Brain microvascular endothelial cell (primary cell): Measurements from ENCODE around the gene KCNQ5.
A peak's percentile ranks its signal among the peaks of the same experiment; 100 is the strongest.

Source experiments
- DNase-seq: peaks from one replicate; pipeline ENCODE4 v3.0.0-alpha.2; 2020
- H3K27ac ChIP-seq: fragments of 250-450 bp; sonication (Bioruptor Pico); 2 replicates; pipeline ENCODE4 v1.5.1; 2020; ENCODE audit warnings: mild to moderate bottlenecking, moderate library complexity
- H3K27me3 ChIP-seq: fragments of 250-450 bp; sonication (Bioruptor Pico); replicated peaks from 2 replicates; pipeline ENCODE4 v1.5.1; 2020; ENCODE audit warnings: mild to moderate bottlenecking
- H3K36me3 ChIP-seq: fragments of 250-450 bp; sonication (Bioruptor Pico); replicated peaks from 2 replicates; pipeline ENCODE4 v1.5.1; 2020; ENCODE audit warnings: mild to moderate bottlenecking
- H3K4me3 ChIP-seq: 2 replicates; pipeline ENCODE4 v1.5.1; 2011; ENCODE audit warnings: low read depth, mild to moderate bottlenecking, control low read depth, low read length, moderate library complexity
- in situ Hi-C: cut with HindIII; loops from 2 replicates; pipeline ENCODE4 v1.10.0; 2017; ENCODE audit warnings: low sequenced_read_pairs, low pct_ligation_motif_present
- TF ChIP-seq, protein P1 (sequence below): IDR thresholded peaks from 2 replicates; pipeline ENCODE4 v1.5.1; 2011; ENCODE audit warnings: low read depth, mild to moderate bottlenecking, moderate library complexity, low read length, control low read depth, inconsistent platforms; ENCODE audit errors: missing control alignments

KCNQ5 gene

DNA sequence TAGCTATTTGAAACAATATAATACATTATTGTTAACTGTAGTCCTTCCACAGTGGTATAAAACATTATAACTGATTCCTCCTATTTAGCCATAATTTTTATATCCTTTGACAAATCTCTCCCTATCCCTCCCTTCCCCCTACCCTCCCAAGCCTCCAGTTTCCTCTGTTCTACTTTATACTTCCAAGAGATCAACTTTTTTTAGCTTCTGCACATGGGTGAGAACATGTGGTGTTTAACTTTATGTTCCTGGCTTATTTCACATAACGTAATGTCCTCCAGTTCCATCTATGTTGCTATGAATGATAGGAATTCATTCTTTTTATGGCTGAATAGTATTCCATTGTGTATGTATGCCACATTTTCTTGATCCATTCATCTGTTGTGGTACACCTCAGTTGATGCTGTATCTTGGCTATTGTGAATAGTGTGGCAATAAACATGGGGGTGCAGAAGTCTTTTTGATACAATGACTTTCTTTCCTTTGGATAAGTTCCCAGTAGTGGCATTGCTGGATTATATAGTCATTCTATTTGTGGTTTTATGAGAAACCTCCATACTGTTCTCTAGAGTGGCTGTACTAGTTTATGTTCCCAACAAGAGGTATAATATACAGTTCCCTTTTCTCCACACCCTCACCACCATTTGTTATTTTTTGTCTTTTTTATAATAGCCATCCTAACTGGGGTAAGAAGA lies 205.0 kb downstream of the KCNQ5 start:
- DNase-seq = peak; percentile 50
- TF ChIP-seq, protein P1, sequence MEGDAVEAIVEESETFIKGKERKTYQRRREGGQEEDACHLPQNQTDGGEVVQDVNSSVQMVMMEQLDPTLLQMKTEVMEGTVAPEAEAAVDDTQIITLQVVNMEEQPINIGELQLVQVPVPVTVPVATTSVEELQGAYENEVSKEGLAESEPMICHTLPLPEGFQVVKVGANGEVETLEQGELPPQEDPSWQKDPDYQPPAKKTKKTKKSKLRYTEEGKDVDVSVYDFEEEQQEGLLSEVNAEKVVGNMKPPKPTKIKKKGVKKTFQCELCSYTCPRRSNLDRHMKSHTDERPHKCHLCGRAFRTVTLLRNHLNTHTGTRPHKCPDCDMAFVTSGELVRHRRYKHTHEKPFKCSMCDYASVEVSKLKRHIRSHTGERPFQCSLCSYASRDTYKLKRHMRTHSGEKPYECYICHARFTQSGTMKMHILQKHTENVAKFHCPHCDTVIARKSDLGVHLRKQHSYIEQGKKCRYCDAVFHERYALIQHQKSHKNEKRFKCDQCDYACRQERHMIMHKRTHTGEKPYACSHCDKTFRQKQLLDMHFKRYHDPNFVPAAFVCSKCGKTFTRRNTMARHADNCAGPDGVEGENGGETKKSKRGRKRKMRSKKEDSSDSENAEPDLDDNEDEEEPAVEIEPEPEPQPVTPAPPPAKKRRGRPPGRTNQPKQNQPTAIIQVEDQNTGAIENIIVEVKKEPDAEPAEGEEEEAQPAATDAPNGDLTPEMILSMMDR = no peak
- H3K27ac ChIP-seq = peak overlapping the region; percentile 18
- H3K4me3 ChIP-seq = no peak overlapping the region
- no peaks in the 10 kb centered on the region for H3K27me3 ChIP-seq
- H3K36me3 ChIP-seq = no peaks in the 10 kb centered on the region
- in situ Hi-C loops = no loop called here

DNA sequence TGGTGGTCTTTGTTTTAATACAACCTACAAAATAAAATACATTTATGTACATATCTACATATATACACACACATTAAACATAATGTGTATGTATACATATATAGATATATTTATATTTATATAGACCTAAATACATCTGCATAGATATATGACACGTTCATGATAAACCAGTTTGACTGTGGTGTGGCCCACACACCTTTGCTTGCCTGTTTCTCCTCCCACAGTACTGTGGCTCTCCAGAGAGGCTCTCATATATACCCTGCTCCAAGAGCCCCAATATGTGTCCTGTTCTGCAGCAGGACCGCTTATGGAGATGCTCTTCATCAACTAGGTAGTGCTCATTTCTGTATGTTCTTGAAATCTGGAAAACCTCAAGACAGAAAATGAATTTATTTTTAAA lies 207.0 kb downstream of the KCNQ5 start:
- no peaks in the 10 kb centered on the region for H3K36me3 ChIP-seq
- H3K27ac ChIP-seq = no peak overlapping the region
- DNase-seq = no peak
- in situ Hi-C loops = no loop called here
- no peak overlapping the region for H3K4me3 ChIP-seq
- TF ChIP-seq, protein P1 = no peak
- H3K27me3 ChIP-seq = no peaks in the 10 kb centered on the region

DNA sequence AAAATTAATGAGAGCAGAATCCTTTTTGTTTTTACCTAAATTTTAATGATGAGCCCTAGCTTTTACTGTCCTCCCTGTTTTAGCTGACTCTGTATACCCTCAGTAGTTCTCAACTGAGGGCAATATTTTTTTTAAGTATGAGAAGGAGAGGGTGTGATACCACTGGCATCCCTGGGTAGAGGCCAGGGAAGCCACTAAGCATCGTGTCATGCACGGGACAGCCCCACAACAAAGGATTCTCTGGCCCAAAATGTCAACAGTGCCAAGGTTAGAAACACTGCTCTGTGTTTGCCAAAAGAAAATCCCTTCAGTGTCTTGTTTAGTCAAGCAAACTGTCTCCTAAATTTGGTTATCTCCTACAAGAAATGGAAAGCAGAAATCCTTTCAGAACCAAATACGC lies 210.4 kb downstream of the KCNQ5 start:
- H3K27ac ChIP-seq = no peak overlapping the region
- in situ Hi-C loops = no loop called here
- DNase-seq = peak; percentile 12
- no peaks in the 10 kb centered on the region for H3K36me3 ChIP-seq
- TF ChIP-seq, protein P1 = no peak
- H3K27me3 ChIP-seq = no peaks in the 10 kb centered on the region
- no peak overlapping the region for H3K4me3 ChIP-seq

GRCh38 chr6:72835749-72836148 lies 213.9 kb downstream of the KCNQ5 start:
- TF ChIP-seq, protein P1 = no peak
- no peaks in the 10 kb centered on the region for H3K36me3 ChIP-seq
- H3K27me3 ChIP-seq = no peaks in the 10 kb centered on the region
- DNase-seq = no peak
- no peak overlapping the region for H3K27ac ChIP-seq
- H3K4me3 ChIP-seq = no peak overlapping the region
- in situ Hi-C loops = no loop called here

DNA sequence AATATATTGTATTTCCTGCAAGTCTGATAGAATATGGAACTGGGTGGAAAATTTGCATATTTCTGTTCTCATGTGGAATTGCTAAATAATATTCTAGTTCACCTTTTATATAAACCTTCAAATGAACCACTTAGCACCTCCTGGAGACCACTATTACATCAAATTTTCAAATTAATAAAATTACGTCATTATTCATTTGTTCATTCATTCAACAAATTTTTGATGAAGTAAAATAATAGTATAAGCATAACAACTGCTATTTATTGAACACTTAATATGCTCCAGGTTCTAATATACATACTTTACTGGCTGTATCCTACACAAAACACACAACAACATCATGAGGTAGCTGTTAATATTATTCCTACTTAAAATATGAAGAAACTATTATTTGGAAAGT lies 215.1 kb downstream of the KCNQ5 start:
- no peak overlapping the region for H3K4me3 ChIP-seq
- DNase-seq = no peak
- TF ChIP-seq, protein P1 = no peak
- H3K36me3 ChIP-seq = no peaks in the 10 kb centered on the region
- H3K27me3 ChIP-seq = no peaks in the 10 kb centered on the region
- no peak overlapping the region for H3K27ac ChIP-seq
- in situ Hi-C loops = no loop called here

DNA sequence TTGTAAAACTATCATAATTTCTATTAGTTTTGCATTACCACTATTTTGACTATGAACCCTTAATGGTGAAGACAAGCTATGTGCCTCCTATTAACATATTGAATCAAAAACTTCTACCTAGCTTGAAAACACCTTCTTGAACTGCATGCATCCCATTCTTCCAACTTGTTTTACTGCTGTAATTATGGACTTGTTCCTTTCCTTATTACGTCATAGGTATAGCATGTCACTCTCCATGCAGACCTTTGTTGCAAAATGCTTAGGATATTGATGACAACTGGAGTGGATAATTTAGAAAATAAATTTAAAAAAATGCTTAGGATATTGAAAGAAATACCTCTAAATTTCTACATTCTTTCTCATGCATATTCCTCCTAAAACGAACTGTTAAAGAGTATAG lies 219.3 kb downstream of the KCNQ5 start:
- no peak overlapping the region for H3K27ac ChIP-seq
- in situ Hi-C loops = no loop called here
- no peak for DNase-seq
- TF ChIP-seq, protein P1 = no peak
- H3K4me3 ChIP-seq = no peak overlapping the region
- no peaks in the 10 kb centered on the region for H3K36me3 ChIP-seq
- H3K27me3 ChIP-seq = no peaks in the 10 kb centered on the region
